GM11168 (cell line): ENCODE results near the gene FRMD8.

ENCODE experiments used
- in situ Hi-C: fragments of 300-500 bp; cut with MboI; formaldehyde crosslinking; loops from one replicate; pipeline ENCODE4 v1.12.0; 2022; ENCODE audit warnings: low sequenced_read_pairs; ENCODE audit not compliant: unreplicated experiment

Gene FRMD8

DNA sequence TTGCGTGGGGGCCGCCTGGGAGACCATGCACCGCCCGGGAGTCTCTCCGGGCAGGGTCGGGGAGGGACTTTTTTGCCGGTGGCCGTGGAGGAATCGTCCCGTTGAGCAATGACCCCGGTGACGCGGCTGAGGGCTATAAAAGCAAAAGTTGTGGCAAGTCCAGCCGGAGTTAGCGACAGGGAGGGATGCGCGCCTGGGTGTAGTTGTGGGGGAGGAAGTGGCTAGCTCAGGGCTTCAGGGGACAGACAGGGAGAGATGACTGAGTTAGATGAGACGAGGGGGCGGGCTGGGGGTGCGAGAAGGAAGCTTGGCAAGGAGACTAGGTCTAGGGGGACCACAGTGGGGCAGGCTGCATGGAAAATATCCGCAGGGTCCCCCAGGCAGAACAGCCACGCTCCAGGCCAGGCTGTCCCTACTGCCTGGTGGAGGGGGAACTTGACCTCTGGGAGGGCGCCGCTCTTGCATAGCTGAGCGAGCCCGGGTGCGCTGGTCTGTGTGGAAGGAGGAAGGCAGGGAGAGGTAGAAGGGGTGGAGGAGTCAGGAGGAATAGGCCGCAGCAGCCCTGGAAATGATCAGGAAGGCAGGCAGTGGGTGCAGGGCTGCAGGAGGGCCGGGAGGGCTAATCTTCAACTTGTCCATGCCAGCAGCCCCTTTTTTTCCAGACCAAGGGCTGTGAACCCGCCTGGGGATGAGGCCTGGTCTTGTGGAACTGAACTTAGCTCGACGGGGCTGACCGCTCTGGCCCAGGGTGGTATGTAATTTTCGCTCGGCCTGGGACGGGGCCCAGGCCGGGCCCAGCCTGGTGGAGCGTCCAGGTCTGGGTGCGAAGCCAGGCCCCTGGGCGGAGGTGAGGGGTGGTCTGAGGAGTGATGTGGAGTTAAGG lies 36.4 kb downstream of the FRMD8 start, which contains the start of gene NEAT1:
NEAT1 (plus strand) TSS at position 166 of the 883 bp plus-strand sequence.
- in situ Hi-C loops = no loop called here

DNA sequence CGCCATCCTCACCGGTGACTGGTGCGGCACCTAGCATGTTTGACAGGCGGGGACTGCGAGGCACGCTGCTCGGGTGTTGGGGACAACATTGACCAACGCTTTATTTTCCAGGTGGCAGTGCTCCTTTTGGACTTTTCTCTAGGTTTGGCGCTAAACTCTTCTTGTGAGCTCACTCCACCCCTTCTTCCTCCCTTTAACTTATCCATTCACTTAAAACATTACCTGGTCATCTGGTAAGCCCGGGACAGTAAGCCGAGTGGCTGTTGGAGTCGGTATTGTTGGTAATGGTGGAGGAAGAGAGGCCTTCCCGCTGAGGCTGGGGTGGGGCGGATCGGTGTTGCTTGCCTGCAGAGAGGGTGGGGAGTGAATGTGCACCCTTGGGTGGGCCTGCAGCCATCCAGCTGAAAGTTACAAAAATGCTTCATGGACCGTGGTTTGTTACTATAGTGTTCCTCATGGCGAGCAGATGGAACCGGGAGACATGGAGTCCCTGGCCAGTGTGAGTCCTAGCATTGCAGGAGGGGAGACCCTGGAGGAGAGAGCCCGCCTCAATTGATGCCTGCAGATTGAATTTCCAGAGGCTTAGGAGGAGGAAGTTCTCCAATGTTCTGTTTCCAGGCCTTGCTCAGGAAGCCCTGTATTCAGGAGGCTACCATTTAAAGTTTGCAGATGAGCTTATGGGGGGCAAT lies 37.2 kb downstream of the FRMD8 start:
- in situ Hi-C loops = no loop called here

DNA sequence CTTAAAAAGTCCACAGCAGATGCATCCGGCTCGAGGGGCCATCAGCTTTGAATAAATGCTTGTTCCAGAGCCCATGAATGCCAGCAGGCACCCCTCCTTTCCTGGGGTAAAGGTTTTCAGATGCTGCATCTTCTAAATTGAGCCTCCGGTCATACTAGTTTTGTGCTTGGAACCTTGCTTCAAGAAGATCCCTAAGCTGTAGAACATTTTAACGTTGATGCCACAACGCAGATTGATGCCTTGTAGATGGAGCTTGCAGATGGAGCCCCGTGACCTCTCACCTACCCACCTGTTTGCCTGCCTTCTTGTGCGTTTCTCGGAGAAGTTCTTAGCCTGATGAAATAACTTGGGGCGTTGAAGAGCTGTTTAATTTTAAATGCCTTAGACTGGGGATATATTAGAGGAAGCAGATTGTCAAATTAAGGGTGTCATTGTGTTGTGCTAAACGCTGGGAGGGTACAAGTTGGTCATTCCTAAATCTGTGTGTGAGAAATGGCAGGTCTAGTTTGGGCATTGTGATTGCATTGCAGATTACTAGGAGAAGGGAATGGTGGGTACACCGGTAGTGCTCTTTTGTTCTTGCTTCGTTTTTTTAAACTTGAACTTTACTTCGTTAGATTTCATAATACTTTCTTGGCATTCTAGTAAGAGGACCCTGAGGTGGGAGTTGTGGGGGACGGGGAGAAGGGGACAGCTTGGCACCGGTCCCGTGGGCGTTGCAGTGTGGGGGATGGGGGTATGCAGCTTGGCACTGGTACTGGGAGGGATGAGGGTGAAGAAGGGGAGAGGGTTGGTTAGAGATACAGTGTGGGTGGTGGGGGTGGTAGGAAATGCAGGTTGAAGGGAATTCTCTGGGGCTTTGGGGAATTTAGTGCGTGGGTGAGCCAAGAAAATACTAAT lies 38.0 kb downstream of the FRMD8 start:
- in situ Hi-C loops = no loop called here

DNA sequence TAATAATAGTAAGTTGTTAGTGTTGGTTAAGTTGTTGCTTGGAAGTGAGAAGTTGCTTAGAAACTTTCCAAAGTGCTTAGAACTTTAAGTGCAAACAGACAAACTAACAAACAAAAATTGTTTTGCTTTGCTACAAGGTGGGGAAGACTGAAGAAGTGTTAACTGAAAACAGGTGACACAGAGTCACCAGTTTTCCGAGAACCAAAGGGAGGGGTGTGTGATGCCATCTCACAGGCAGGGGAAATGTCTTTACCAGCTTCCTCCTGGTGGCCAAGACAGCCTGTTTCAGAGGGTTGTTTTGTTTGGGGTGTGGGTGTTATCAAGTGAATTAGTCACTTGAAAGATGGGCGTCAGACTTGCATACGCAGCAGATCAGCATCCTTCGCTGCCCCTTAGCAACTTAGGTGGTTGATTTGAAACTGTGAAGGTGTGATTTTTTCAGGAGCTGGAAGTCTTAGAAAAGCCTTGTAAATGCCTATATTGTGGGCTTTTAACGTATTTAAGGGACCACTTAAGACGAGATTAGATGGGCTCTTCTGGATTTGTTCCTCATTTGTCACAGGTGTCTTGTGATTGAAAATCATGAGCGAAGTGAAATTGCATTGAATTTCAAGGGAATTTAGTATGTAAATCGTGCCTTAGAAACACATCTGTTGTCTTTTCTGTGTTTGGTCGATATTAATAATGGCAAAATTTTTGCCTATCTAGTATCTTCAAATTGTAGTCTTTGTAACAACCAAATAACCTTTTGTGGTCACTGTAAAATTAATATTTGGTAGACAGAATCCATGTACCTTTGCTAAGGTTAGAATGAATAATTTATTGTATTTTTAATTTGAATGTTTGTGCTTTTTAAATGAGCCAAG lies 38.9 kb downstream of the FRMD8 start:
- in situ Hi-C loops = no loop called here

DNA sequence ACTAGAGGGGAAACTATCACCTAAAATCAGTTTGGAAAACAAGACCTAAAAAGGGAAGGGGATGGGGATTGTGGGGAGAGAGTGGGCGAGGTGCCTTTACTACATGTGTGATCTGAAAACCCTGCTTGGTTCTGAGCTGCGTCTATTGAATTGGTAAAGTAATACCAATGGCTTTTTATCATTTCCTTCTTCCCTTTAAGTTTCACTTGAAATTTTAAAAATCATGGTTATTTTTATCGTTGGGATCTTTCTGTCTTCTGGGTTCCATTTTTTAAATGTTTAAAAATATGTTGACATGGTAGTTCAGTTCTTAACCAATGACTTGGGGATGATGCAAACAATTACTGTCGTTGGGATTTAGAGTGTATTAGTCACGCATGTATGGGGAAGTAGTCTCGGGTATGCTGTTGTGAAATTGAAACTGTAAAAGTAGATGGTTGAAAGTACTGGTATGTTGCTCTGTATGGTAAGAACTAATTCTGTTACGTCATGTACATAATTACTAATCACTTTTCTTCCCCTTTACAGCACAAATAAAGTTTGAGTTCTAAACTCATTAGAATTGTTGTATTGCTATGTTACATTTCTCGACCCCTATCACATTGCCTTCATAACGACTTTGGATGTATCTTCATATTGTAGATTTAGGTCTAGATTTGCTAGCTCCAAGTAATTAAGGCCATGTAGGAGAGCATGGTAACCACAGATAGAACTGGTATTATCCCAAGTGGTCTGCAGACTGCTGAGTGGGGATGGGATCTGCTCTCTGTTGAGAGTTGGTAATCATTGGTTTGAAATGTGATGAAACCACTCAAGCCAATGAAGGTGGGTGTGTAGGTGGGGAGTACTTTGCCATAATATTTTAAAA lies 39.8 kb downstream of the FRMD8 start:
- in situ Hi-C loops = no loop called here

DNA sequence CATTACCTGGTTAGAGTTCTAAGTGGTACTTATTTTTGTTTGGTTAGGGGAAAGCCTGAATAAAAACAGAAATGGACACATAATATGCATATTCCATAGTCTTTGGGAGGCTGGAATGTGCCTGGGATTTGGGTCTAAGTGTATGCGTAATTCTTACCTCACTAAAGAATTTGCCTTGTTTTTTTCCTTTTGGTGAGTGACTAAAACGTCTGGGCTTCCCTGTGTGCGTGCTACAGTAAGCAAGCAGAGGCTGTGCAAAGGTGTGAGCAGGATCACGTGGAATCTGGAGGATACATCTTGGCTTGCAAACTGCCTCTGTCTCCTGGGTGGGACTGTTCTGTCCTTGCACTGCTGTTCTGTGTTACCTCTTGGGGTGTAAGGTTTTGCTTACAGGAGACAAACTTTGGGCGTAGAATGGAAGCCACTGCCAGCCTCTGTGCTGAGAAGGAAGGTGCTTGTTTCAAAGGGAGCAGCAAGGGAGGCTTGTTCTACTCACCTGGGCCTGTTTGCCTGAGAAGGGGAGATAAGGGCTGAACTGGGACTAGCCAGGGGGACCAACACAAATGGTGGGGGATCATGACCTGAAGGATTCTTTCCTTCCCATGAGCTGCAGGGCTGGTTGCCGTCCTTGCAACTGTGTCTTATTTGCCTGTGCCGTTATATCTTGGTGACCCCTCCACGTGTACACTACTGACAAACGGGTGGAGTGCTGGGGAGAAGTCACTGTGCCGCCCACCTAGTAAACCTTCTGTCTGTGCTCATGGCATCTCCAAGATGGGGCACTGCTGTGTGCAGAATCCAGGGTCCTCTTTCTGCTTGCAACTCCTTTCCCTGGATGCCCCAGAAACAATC lies 40.6 kb downstream of the FRMD8 start:
- in situ Hi-C loops = no loop called here

DNA sequence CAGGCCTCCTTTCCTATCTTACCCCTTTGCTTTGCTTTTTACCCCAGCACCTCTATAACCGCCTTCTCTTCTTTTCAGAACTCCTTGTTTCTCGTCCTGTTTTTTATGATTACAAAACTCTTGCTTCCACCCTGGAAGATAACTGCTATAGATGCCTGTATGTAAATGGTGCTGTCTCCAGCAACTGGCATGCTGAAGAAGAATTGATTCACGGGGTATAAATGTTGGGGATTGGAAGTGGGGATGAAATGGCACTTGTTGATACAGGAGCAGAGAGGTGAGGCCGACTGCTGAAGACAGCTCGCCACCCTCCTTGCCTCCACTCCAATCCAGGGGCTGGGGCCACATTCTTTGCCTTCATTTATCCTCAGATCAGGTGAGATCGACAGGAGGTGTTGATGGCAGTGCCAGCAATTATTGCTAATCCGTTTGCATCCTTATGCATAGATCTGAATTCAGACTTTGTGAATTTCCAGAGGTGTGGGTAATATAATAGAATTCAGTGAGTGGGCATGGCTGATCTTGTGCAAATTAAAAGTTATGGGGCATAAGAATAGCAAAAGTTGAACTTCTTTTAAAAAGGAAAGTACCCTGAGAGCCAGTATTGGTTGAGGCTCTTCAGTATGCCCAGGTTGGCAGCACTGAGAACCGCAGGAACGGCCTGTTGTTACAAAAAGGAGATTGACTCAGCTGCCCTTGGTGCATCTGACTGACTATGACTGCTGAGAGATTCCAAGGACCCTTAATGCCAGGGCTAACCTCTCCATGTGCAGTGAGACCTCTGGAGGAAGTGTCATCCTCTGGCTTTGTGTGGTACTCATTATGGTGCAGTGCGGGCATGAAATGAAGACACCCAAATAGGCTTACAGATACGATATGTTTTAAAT lies 41.5 kb downstream of the FRMD8 start:
- in situ Hi-C loops = no loop called here

DNA sequence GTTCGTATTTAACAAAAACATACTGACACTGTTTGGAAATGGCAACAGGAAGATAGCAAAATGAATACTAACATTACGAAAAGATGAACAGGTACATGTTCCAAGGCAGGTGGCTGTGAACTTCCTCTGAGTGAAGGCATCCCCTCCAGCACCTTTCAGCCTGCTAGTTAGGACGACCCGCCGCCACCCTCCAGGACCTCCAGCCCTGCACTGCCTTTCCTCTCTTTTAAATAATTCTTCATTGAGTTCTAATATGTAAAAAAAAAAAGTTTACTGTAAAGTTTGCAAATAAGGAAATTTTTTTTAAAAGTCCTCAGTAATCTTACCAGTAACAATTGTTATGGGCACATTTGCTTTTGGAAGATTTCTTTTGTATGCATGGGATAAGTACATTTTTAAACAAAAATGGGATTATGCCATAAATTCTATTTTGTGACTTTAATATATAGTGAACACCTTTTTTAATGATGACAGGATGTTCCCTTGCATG lies 42.2 kb downstream of the FRMD8 start:
- in situ Hi-C loops = no loop called here

DNA sequence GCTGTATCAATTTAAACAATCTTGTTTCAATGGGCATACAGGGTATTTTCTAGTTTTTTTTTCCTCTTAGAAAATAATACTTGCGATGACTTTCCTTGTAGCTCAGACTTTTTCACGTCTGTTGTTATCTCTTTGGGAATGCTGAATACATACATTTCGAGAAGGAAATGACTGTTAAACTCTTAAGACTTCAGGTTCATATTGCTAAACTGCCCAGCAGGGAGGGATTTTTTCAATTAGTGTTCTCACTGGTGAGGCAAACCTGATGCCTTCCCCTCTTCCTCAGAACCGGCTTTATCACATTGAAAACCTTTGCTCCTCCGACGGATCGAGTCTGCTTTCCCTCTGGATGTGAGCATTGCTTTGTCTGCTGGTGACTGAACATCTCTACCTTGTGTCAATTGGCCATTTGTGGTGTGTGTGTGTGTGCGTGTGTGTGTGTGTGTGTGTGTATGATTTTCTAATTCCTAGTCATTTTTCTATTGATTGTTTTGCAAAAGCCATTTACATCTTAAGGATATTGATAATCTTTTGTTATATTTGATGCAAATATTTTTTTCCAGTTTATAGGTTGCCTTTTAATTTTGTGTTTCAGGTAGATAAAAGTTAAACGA lies 42.7 kb downstream of the FRMD8 start:
- in situ Hi-C loops = no loop called here

DNA sequence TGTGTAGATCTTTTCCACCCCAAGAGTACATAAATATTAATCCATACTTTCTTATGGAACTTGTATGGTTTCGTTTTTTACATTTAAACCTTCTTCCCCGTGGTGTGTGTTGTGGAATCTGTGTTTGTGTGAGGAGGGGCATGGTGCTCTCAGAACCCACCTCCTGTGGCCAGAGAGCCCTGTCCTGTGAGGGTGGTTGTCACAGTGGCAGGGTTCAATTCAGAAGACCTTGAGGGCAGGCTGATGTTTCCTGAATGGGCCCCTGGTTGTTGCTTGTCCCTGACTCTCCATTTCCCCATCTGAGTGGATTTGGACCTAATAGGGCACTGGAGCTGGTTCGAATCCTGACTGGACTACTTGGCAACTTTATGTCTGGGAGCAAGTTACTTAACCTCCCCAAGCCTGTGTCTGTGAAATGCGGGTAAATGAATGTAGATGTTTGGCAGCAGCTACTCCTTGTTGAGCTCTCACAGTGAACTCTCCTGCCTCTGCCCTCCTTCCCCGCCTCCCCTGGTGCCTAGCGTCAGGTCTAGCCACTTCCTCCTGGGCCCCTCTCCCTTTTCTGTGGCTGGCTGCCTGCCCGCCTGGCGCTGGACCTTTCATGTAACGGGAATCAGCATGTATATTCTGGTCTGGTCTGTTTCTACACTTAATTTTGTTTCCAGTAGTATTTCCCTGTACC lies 43.4 kb downstream of the FRMD8 start:
- in situ Hi-C loops = no loop called here

DNA sequence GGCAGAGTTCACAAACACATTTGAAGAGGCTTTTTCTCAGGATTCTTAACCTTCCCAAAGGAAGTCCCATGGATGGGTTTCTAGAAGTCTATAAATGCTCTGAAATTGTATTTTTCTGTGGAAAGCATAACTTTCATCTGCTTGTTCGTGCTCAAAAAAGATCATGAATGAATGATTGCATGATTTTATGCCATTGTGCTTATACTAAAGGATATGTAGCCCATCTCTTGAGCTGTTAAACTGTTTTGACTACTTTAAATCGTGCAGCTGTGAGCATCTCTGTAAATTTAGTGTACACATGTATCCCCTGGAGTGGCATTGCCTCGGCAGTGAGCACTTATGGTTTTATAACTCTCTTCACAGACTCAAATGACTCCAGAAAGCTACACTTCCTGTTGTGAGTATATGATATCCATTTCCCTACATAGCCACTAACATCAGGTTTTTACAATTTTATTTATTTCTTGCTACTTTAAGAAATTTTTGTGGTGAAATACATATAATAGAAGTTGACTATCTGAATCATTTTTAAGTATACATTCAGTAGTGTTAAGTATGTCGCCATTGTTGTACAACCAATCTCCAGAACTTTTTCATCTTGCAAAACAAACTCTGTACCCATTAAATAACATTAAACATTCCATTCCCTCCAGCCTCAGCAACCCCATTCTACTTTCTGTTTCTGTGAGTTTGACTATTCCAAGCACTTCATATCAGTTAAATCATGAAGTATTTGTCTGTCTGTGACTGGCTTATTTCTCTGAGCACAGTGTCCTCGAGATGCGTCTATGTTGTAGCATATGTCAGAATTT lies 44.2 kb downstream of the FRMD8 start:
- in situ Hi-C loops = no loop called here

DNA sequence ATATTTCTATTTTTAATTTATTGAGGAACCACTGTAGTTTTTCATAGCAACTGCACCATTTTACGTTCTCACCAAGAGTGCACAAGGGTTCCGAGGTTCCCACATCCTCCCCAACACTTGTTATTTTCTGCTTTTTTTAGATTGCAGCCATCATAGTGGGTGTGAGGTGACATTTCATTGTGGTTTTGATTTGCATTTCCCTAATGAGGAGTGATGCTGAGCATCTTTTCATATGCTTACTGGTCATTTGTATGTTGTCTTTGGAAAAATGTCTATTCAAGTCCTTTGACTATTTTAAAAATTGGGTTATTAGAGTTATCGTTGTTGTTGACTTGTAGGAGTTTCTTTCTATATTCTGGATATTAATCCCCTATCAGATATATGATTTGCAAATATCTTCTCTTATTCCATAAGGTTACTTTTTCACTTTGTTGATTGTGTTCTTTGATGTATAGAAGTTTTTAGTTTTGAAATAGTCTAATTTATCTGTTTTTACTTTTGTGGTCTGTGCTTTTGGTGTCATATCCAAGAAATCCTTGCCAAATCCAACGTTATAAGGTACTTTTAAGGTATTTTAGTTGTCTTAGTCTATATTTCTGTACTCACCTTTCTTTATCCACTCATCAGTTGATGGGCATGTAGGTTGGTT lies 45.1 kb downstream of the FRMD8 start:
- in situ Hi-C loops = no loop called here

DNA sequence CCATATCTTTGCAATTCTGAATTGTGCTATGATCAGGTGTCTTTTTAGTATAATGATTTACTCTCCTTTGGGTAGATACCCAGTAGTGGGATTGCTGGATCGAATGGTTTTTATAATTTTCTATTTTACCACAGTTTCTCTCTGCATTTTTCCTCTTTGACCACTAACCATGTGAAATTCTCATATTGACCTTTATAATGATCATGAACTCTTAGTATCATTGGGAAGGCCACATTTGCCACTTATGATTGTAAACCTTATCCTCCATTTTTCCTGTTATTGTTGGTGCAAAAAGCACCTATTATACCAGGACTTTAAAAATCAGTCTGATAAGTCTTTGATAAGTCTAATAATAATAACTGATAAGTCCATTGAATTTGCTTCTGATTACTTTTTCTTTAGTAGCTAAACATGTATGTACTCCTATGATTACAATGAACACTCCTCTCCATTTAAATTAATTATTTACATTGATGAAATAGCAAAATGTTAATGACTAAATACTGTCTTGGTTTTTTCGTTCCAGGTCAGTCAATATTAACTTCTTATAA lies 45.7 kb downstream of the FRMD8 start:
- in situ Hi-C loops = no loop called here
